ENCODE results near the gene PRMT9.

Gene PRMT9

GRCh38 chr4:147683717-147684700 is at the start of gene PRMT9:
TSS of gene PRMT9 (minus strand) at chr4:147684163. CDS start at chr4:147683987, 176 bp downstream.
- peak; percentile 89 to 97 for DNase-seq (ENCODE audit: low read depth in 2 of 2)
- H3K4me3 ChIP-seq (replicated peaks in 1 of 2; ENCODE audit: low read depth in 2 of 2, low read length in 2 of 2), result peak within 1 kb of the TSS; percentile 79 to 98
- TF ChIP-seq CTCF (IDR thresholded peaks at IDR 0.05; ENCODE audit: low read depth, low read length), result no peak

- peak; percentile 42 to 55 for DNase-seq (ENCODE audit: low read depth in 2 of 2)
- peak; percentile 1 for TF ChIP-seq CTCF (IDR thresholded peaks at IDR 0.05; ENCODE audit: low read depth, low read length)
- peak overlapping the region; percentile 90 to 92 for H3K4me3 ChIP-seq (replicated peaks in 1 of 2; ENCODE audit: low read depth in 2 of 2, low read length in 2 of 2)
Observed at GRCh38 chr4:147732518-147733235, 48.7 kb upstream of the PRMT9 start.

DNA sequence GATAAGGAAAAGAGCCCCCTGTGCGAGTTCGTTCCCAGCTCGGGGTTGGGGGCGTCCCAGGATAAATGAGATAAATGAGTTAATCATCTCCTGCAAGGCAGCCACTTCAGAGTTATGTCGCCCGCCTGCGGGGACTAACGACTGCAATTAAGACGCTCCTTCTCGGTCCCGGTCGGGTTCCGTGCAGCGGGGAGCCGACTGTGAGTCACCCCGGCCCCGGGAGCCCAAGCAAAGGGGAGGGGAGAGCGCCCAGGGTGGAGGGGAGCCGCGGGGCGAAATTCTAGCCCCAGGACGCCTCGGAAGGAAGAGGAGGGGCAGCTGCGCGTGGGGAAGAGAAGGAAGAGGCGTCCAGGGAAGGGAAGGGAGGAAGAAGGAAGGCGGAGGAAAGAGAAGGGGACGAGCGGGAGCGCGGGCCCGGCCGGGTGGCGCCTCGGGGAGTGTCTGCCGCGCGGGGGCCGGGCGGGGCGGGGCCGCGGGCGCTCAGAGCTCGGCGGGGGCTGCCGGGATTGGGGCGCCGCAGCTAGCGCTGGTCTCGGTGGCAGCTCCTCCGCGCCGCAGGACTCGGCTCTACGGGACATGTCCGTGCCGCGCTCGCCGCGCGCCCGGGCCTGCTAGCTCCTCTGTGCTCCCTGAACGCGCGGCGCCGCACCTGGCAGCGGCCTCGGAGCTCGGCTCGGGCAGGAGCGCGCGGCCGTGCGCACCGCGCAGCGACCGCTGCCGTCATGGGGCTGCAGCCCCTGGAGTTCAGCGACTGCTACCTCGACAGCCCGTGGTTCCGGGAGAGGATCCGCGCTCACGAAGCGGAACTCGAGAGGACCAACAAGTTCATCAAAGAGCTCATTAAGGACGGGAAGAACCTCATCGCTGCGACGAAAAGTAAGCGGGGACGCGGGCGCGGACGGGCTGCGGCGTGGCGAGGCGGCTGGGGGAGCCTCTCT is 47.9 kb upstream of the PRMT9 start, which contains the start of gene ARHGAP10:
ARHGAP10 (plus strand) TSS at position 509 of the 938 bp plus-strand sequence; CDS start at position 723, 214 bp downstream.
- H3K4me3 ChIP-seq (replicated peaks in 1 of 2; ENCODE audit: low read depth in 2 of 2, low read length in 2 of 2), result peak within 1 kb of the TSS; percentile 90 to 92
- peak; percentile 78 to 89 for DNase-seq (ENCODE audit: low read depth in 2 of 2)
- no peak for TF ChIP-seq CTCF (IDR thresholded peaks at IDR 0.05; ENCODE audit: low read depth, low read length)

- no peak for TF ChIP-seq CTCF (IDR thresholded peaks at IDR 0.05; ENCODE audit: low read depth, low read length)
- no peak overlapping the region for H3K4me3 ChIP-seq (replicated peaks in 1 of 2; ENCODE audit: low read depth in 2 of 2, low read length in 2 of 2)
- DNase-seq (ENCODE audit: low read depth in 2 of 2), result no peak
Observed at GRCh38 chr4:147730333-147730732, 46.4 kb upstream of the PRMT9 start.

DNA sequence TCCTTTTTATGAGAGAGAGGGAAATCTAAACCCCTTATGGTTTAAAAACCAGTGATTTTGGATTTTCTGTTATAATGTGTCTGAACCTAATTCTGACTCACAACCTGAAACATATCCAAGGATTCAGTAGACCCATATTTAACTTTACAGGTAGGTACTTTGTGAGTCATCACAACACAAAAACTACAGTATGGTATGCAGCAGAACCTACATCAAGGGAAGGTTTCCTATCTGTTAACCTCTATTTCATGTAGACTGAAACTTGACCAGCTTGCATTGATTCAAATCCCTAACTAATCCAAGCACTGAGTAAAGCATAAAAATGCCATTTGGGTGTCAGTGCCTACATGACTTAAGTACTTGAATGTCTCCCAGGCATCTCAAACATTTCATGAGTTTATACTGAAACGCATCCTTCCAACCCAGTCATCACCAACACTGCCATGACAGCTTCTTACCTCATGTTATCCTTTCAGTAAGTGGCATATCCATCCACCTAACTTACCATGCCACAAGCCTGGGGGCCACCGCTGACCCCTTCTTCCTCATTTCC is 43.6 kb upstream of the PRMT9 start:
- no peak for DNase-seq (ENCODE audit: low read depth in 2 of 2)
- no peak for TF ChIP-seq CTCF (IDR thresholded peaks at IDR 0.05; ENCODE audit: low read depth, low read length)
- H3K4me3 ChIP-seq (replicated peaks in 1 of 2; ENCODE audit: low read depth in 2 of 2, low read length in 2 of 2), result no peak overlapping the region

DNA sequence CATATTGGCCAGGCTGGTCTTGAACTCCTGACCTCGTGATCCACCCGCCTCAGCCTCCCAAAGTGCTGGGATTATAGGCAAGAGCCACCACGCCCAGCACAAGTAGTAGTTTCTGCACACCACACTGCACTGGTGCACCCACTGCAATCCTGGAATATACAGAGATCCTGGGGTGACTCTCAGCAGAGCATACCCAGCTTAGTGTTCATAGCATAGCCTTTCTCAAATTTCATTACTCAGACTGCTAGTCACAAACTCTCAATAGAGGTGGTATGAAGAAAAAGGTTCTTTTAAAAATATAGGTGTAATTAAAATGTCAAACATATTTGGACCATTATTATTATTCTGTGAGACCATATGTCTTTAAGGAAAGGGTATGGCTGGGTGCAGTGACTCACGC is 41.7 kb upstream of the PRMT9 start:
- no peak for TF ChIP-seq CTCF (IDR thresholded peaks at IDR 0.05; ENCODE audit: low read depth, low read length)
- H3K4me3 ChIP-seq (replicated peaks in 1 of 2; ENCODE audit: low read depth in 2 of 2, low read length in 2 of 2), result no peak overlapping the region
- no peak for DNase-seq (ENCODE audit: low read depth in 2 of 2)
